ENCODE measurements around the gene GJC2.
"Not testable (repeated sequence)": the region's sequence is repeated elsewhere in the genome, so short reads cannot be mapped to it uniquely, and the experiment has no call there.

GJC2 gene

DNA sequence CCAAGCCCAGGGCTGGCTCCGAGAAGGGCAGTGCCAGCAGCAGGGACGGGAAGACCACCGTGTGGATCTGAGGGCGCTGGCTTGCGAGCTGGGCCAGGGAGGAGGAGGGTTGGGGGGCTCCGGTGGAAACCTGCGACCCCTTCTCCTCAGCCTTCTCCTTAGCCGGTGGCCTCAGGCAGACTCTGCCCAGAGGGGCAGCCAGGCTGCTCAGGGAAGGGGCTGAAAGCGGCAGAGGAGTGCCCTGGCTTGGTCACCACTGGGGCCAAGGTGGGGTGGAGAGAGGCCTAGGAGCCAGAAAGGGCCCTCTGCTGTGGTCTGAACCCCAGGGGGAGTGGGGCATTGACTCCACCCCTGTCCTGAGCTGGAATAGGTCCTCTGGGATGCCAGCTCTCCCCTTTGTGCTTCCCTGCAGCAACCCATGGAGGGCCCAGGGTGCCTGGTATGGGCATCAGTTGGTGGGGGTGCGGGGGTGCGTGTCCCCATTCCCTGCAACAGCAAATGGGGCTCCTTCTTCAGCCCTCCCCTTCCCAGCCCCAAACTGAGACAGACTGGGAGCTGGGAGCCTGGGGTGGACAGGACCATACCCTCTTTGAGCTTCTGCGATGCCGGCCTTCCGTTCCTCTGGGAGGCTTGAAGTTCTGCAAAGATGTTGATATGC lies 9.4 kb downstream of the GJC2 start:
- FAIRE-seq: no peak

DNA sequence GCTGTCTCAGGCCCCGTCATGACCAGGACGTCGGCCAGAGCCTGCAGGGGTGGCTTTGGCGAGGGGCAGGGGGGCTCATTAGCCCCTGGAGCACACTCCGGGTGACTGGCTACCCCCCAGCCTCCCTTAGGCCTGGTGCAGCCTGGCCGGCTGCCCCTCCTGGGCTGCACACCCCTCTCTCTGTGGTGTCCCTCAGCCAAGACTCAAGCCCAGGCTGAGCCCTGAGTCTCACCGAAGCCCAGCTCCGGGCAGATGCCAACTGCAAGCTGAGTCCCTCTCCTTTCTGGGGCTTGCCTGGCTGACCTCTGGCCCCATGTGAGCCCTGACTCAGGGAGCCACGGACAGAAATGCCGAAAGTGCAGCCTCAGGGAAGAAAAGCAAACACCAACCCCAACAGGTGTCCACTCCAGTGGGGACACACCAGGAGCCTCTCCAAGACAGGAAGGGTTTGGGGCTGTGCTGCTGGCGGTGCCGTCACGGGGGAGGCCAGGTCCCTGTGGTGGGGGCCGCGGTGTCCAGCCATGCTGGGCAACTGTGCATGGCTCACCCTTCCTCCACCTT lies 10.6 kb downstream of the GJC2 start:
- no peak for FAIRE-seq

DNA sequence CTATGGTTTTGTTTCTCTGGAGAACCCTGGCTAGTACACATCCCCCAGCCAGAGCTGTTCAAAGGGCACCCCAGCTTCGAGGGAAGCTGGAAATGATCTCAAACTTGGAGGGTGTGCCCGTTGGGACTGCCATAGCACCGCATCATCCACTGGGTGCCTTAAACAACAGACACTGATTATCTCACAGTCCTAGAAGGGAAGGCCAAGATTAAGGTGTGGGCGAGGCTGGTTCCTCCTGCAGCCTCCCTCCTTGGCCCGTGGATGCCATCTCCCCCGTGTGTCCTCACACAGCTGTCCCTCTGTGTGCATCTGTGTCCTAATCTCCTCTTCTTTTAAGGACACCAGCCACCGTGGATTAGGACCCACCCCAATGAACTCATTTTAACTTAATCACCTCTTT lies 11.6 kb downstream of the GJC2 start:
- no peak for FAIRE-seq

DNA sequence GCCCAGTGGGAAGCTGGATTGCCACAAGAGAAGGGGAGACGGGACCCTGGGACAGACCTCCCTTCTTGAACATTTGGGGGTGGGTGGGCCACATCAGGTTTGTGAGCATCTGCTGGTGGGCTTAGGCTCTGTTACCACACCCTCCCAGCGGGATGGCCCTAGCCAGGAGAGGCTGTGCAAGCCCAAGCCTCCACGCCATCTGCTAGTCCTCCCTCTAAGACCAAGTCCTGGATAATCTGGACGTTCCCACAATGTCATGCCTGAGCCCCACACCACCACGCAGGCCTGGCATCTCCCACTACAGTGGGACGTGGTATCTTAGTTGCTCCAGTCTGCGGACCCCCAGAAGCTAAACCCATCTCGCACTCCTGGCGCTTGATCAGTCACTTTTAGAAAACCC lies 12.1 kb downstream of the GJC2 start:
- no peak for FAIRE-seq

DNA sequence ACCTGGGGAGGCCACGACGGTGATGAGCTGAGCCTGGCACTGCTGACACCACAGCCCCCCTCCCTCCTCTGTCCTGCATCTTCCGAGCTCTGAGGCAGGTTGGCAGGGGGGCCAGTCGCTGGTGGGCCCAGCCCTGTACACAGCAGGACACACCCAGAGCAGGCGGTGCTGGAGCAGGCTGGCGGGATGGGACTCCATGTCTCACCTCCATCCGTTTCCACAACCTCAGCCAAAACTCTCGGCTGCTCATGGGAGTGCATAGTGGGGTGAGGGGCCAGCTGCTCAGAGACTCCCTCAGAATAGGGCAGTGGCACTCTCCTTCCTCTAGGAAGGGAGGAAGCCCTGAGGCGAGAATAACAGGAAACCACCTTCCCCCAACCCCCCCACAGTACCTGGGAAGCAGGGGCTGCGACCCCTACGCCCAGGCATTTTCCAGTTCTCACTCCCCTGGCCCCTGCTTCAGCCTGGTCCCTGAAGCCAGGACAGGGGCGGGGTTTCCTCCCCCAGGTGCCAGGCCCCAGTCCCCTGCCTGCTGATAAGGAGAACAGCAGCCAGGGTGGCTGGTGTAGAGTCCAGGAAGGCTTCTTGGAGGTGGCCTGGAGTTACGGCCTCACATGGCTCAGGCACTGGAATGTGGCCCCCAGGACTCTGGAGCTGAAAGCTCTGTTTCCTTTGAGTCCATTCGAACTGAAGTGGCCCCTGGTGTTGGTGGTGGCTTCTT lies 12.7 kb downstream of the GJC2 start:
- no peak for FAIRE-seq

DNA sequence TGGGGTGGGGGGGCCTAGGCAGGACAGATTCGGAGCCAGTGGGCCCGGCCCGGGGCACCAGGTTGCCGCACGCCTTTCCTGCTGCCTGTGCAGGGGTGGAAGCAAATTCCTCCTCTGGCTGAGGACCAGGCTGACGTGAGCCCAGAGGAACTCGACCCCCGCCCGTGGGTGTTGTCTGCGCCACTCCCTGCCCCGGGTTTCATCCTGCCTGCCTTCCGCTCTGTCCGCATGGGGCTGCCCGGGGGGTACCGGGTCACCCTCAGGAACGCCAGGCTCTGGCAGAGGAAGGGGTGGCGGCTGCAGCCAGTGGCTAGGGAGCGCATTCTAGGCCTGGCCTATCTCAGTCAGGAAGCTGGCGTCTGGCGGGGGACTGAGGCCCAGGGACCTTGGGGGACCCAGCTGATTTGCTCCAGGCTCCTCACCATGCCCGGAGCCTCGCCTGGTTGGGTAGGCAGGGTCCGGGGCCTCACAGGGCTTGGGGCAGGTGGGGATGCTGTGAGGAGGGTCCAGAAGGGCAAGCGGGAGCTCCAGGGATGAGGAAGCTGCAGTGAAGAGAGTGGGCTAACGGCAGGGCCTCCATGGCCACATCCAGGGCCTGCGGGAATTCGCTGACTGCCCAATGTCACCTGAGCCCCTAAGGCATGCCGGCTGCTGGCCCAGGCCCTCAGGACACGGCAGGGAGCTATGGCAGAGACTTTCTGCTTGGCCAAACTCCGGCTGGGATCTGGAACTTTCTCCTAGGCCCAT lies 13.4 kb downstream of the GJC2 start:
- no peak for FAIRE-seq

DNA sequence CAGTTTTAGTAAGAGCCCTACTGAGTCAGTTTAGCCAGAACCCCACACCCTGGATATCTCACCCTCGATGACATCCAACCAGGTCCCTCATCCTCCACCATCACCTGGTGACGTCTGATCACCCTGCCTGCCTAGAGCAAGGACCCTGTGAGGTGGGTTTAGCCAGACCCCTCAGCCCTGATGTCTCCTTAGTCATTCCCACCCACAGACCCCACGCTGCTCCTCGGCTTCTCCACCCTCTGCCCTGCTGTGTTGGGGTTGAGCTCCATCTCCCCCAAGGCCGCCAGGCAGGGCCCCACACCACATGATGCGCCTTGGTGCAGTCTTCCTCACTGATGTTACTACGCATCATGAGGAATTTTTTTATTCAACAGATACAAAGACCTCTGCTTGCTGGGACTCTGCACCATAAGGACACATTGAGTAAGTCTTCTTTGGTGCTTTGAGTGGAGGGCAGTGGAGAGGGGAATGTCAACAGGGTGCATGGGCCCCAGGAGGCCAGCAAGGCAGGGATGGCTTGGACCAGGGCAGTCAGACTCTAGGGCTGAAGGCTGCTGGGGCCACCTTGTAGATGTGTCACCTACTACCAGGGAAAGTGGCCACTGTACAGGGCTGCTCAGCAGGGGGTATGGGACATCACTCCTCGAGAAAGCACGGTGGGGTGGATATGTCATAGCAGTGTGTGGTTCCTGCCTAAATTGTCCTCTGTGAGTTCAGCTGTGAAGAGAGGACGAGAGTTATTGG lies 14.2 kb downstream of the GJC2 start:
- no peak for FAIRE-seq

DNA sequence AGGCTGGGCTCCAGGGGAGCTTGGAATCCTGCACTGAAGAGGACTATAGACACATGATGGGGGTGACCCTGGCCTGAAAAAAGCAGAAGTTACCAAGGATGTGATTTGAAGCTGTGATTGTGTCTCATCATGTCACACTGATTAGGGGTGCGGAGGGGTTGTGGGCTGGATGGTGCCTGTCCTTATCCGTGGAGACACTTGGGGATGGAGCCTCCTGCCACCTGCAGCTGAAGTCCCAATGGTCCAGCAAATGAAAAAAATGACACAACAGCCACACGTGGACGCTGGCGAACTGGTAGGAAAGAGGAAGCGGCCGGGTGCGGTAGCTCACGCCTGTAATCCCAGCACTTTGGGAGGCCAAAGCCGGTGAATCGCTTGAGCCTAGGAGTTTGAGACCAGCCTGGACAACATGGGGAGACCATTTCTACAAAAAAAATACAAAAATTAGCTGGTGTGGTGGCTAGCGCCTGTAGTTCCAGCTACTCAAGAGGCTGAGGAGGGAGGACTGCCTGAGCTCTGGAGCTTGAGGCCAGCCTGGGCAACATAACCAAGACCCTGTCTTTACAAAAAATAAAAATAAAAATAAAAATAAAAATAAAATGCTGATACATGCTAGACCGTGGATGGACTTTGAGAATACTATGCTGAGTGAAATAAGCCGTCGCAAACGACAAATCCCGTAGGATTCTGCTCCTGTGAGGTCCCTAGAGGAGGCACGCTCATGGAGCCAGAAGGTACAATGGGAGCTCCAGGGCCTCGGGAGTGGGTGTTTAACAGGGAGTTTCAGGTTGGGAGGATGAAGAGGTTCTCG lies 15.0 kb downstream of the GJC2 start:
- FAIRE-seq: no peak

DNA sequence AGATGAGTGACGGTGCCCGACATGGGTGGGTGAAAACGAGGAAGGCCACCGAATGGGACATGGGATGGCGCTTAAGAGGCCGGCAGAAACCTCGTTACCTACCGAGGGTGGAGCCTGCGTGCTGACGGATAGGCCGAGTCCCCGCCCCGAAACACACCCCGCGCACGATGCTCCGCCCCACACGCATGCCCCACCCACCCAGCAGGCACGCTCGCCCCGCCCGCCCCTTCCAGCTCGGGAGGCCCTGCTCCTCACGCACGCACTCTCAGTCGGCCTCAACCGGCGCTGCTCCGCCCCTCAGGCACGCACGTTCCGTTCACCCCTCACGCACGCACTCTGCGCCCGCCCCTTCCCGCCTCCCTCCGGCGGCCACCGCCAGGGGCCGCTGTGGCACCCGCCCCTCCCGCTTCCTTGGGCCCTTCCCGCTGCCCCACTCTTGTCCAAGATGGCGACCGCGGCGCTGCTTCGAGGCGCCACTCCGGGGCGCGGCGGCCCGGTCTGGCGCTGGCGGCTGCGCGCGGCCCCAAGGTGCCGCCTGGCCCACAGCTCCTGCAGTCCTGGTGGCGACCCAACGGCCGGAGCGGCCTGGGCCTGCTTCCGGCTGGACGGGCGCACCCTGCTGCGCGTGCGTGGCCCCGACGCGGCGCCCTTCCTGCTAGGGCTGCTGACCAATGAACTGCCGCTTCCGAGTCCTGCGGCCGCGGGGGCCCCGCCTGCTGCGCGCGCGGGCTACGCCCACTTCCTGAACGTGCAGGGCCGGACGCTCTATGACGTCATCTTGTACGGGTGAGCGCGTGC lies 15.8 kb downstream of the GJC2 start, which contains the start of gene IBA57:
IBA57 (plus strand) TSS at position 433 of the 798 bp plus-strand sequence; CDS start at position 446, 13 bp downstream.
- no peak for FAIRE-seq

DNA sequence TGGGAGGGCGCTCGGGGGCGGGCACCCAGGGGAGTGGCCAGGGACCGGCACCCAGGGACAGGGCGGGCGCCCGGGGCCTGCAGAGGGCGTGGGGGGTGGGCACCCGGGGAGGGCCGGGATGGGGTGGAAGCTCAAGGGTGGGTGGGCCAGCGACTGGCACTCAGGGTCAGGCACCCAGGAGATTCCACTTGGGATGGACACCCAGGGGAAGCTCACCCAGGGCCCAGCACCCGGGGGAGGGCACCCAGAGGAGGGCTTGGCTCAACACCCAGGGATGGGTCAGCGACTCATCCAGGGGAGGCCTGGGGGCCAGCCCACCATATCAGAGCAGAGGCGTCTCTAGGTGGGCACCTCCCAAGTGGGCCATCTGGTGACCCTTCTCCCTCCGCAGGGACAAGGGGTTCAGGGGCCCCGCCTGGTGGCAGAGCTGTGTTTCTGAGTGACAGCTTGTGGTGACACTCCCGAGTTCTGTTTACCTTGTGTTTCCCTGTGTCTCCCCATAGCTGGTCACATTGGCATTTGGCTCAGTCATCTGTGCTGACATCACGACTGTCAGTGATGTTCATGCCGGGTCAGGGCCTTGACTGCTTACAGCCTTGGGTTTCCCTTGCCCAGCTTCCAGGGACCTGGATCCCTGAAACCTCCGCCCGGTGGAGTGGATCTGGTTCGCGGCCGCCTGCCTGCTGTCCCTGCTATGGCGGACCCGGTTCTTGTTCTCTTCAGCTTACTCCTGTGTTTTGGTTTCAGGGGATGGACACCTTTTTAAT lies 16.6 kb downstream of the GJC2 start:
- no peak for FAIRE-seq

DNA sequence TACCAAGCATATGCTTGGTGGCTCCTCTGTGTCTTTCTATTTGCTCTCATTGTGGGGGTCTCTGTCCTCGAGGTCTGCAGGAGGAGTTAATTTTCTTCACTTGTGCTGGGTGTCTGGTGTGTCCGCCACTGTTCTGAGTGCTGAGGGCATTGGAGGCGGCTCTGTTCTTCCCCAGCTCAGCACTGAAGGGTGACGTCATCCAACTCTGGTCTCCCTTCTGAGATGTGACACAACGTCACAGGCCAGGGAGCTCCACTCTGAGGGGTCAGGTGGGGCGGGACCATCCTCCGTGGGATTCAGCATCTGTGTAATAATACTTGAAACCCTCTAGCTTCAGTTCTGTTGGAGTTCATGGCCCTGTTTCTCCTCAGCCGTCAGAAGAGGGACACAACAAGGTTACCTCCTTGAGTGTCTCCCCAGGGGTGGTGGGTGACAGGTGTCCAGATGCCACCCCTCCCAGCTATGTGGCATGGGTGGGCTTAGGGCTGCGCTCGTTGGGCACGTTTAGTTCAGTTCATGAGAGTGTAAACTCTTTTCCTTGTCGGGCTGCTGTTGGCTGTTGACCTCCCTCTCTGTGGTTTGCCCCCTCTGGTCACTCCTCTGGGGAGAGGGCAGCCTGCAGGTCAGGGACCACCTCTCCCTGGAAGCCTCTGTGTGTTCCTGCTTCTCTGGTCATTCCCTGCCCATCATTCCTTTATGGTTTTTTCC lies 19.0 kb downstream of the GJC2 start:
- no peak for FAIRE-seq

DNA sequence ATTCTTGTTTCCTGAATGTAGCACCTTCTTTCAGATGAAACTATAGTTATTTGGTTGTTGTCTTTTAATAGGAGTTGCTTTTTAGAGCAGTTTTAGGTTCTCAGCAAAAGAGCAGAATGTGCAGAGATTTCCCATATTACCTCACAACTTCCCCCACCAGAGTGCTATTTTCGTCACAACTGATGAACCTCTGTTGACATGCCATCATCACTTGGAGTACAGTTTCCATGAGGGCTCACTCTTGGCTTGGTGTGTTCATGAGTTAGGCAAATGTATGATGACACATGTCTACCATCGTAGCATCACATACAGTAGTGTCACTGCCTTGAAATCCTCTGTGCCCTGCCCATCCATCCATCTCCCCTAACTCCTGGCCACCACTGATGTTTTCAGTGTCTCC lies 19.6 kb downstream of the GJC2 start:
- no peak for FAIRE-seq

DNA sequence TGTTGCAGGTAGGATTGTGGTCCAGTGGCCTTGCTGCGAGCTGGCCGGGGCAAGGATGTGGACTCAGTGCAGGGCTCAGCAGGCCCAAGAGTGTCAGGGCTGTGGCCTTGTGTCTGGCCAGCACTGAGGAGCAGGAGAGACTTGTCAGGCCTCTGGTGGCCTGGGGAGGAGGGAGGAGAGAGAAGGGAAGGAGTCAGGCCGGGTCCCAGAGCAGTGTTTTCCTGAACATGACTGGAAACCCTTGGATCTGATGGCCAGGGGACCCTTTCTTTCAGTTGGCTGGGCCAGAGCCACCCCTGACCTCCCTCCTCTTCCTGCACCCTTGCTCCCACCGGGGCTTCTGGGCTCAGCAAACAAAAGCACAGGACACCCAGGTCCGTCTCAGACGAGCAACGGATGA lies 20.9 kb downstream of the GJC2 start:
- no peak for FAIRE-seq

DNA sequence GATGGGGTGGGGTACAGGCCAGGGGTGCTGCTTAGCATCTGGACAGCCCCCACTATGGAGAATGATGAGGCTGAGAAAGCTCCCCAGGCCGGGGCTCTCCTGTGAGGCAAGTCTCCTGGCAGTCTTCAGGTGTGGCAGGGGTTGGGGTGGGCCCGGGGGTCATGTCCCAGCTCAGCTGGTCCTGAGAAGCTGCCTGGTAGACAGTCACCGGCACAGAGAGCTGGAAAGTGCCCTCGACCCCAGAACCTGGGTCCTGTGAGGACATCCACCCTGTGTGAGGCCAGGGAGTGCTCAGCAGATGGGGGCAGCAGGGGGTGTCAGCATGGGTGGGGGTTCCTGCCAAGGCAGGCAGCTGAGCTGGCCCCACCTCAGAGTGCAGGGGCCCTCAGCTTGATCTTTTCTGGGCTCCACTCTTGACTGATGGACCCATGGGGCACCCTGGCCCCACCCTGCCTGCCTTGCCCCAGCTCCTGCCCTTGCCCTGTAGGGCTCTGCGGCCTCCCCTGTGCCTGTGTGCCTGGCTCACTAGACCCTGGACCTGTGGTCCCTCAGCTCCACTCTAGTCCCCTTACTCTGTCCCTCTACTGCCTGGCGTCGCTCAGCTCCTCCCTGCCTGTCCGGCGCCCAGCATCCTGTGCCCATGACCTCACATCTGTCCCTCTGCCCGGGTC lies 21.6 kb downstream of the GJC2 start:
- no peak for FAIRE-seq

DNA sequence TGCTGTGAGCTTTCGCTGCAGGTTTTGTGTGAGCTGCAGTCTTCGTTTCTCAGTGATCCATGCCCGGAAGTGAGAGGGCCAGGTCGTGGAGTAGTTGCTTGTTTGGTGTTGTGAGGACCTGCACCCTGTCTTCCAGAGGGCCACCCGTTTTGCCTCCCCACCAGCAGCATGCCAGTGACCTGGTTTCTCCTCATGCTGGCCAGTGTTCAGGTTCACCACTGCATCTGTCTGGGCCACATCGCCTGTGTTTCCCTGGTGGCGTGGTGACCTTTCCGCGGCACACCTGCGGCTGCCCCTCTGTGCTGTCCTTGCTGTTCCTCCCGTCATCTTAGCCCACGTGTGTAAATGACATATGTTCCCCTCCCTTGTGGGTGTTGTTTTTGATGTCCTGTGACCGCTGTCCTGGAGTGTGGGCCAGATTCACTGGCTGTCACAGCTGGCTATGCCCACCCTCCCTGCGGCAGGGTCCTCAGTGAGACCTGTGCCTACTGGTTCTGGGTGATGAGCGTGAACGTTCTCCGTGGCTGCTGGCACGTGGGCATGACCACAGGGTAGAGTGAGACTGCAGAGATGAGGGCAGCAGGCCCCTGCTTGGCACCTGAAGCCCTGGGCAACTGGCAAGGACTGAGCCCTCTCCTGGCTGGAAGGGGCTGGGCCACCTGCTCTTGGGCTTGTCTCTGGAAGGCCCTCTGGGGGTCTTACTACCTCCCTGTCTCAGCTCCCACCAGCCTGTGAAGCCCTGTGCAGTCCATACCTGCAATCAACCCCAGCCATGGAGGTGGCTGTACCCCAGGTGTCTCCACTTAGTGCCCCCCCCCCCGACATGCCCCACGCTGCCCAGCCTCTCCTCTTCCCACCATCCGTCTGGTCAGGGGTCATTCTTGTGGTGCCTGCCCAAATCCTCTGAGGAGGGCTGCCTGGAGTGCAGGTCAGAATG lies 23.1 kb downstream of the GJC2 start:
- no peak for FAIRE-seq

DNA sequence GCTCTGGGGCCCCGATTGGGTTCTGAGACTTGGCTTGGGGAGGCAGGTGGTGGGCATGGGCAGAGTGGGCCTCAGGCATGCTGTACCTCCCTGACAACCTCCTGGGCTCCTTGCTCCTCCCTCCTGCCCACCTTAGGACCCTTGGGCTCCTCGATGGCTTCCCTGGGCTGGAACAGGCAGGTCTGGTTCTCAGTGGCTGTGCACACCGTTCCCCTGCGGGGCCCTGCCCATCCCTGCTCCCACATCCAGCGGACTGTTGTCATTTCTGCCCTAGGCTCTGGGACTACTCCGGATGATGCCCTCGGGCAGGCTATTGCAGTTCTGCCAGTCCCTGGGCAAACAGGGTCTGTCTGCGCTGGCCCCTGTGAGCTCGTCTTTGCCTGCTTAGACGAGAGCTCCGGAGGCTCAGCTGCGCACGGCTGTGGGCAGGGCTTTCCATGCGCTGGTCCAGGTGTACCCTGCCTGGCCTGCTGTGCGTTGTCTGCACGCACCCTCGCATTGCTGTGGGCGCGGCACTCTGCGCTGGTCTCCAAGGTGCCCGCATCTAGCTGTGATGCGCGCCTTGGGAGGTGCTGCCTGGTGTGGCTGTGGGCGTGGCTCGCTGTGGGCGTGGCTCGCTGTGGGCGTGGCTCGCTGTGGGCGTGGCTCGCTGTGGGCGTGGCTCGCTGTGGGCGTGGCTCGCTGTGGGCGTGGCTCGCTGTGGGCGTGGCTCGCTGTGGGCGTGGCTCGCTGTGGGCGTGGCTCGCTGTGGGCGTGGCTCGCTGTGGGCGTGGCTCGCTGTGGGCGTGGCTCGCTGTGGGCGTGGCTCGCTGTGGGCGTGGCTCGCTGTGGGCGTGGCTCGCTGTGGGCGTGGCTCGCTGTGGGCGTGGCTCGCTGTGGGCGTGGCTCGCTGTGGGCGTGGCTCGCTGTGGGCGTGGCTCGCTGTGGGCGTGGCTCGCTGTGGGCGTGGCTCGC lies 24.1 kb downstream of the GJC2 start:
- not testable (repeated sequence) for FAIRE-seq
